Dedifferentiated amniotic fluid mesenchymal stem cell (primary cell): ENCODE results near the gene TRIM56.
A peak's percentile ranks its signal among the peaks of the same experiment; 100 is the strongest.
"Not testable (repeated sequence)": the region's sequence is repeated elsewhere in the genome, so short reads cannot be mapped to it uniquely, and the experiment has no call there.

Source experiments
- DNase-seq: peaks from one replicate; pipeline ENCODE4 v3.0.0-alpha.2; 2016; ENCODE audit errors: extremely low spot score

TRIM56 gene

DNA sequence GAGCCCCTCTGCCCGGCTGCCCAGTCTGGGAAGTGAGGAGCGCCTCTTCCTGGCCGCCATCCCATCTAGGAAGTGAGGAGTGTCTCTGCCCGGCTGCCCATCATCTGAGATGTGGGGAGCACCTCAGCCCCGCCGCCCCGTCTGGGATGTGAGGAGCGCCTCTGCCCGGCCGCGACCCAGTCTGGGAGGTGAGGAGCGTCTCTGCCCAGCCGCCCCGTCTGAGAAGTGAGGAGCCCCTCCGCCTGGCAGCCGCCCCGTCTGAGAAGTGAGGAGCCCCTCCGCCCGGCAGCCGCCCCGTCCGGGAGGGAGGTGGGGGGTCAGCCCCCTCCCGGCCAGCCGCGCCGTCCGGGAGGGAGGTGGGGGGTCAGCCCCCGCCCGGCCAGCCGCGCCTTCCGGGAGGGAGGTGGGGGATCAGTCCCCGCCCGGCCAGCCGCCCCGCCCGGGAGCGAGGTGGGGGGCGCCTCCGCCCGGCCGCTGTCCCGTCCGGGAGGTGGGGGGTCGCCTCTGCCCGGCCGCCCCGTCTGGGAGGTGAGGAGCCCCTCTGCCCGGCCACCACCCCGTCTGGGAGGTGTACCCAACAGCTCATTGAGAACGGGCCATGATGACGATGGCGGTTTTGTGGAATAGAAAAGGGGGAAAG is 7.1 kb downstream of the TRIM56 start:
- not testable (repeated sequence) for DNase-seq

DNA sequence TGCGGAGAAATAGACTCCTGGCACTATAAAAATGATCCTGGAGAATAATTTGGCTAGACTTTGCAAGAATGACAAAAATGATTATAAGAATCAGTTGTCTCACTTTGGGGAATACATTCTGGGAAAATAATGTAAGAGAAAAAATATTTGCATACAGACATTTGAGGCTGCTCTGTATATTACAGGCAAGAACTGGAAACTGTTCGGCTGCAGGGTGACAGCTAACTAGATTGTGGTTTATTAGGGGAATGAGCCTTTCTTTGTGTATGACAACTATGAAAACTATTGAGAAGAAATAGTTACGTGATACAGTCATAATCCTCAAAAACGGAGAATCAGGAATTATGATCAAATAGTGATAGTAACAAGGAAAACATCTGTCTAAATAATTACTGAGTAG is 8.6 kb downstream of the TRIM56 start:
- DNase-seq = peak; percentile 73

DNA sequence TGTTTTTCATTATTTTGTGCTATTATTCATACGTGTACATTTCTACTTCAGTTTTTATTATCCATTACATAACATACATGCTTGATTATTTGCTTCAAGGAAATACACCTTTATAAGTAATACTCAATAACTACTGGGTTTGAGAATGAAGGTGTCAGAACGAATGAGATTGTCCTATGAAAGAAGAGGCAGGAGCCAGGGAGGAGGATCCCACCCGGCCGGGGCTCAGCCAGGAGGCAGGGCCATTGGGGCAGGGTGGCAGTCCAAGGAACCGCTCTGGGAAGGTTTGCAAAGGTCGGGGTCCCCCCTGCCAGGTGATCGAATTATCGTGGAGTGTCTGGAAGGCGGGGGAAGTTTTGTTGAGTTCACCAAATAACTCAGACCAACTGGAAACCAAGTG is 9.1 kb downstream of the TRIM56 start:
- no peak for DNase-seq

DNA sequence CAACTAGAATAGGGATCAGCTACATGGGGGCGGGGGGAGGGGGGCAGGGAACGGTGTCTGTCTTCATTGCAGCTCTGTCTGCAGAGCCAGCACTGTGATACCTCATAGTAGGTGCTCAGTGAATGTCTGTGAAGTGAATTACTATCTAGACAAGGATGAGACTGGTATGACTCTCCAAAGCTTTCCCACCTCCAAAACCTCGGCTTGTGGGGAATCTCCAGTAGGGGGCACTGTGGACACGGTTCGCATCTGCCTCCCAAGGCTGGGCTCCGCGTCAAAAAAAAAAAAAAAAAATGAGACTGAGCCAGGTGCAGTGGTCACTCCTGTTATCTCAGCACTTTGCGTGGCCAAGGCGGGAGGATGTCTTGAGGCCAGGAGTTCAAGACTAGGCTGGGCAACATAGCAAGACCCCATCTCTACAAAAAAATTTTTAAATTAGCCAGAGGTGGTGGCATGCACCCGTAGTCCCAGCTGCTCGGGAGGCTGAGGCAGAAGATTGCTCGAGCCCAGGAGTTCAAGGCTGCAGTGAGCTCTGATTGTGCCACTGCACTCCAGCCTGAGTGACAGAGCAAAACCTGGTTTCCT is 9.6 kb downstream of the TRIM56 start:
- DNase-seq = no peak

DNA sequence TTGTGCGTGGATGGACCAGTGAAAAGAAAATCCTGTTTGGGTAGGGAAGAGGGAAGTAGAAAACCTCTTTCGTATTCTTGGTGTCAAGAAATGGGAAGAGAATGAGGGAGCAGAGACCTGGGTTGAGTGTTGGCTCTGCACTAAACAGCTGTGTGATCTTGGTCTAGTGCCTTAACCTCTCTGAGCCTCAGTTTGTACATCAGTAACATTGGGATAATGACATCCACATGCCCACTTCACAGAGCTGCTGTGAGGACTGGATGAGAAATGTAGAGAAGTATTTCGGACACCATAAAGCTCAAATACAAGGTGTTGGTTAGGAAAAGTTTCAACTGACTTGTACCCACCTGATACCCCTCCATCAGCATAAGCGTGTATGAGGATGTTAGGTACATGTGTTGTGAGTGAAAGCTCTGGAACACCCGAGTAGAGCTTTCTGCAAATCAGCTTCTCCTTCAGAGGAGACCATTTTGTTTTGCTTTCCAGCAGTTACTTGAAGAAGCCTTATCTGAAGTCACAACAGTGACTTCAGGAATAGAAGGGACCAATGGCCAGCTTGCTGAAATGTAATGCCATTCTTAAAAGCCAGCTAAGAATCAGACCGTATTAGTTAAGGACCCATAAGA is 11.2 kb downstream of the TRIM56 start:
- no peak for DNase-seq

DNA sequence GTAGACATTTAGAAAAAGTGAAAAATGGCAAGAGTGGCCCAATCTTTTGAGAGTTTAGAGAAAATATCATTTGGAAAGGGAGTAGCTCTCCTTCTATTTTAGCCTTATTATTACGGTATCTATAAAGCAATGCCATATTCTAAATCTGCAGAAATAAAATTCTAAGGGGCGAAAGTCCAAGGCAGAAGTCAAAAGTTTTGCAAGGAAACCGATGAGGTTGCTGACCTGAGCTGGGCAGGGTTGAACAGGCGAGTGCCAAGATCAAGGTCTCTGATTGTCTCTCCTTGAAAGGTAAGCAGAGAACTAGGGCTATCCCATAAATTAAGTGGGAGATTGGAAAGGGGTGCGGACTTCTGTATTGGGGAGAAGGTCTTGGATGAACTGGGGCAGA is 11.7 kb downstream of the TRIM56 start:
- DNase-seq = no peak

DNA sequence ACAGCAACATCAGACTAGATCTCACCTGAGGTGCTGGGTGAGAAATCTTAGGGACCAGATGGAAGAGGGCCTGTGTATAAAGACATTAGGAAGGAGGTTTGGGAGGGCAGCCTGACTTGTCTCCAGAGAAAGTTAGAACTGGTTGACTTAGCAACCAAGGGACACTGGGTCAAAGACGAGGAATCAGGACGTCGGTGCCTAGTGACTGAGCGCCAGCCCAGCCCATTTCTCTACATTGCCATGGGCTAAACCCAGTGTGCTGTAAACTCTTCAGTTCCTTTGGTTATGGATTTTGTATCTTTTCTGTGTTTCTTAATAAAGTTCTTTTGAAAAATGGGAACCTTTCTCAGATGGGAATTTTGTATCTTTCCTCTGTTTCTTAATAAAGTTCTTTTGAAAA is 12.3 kb downstream of the TRIM56 start:
- DNase-seq = no peak

DNA sequence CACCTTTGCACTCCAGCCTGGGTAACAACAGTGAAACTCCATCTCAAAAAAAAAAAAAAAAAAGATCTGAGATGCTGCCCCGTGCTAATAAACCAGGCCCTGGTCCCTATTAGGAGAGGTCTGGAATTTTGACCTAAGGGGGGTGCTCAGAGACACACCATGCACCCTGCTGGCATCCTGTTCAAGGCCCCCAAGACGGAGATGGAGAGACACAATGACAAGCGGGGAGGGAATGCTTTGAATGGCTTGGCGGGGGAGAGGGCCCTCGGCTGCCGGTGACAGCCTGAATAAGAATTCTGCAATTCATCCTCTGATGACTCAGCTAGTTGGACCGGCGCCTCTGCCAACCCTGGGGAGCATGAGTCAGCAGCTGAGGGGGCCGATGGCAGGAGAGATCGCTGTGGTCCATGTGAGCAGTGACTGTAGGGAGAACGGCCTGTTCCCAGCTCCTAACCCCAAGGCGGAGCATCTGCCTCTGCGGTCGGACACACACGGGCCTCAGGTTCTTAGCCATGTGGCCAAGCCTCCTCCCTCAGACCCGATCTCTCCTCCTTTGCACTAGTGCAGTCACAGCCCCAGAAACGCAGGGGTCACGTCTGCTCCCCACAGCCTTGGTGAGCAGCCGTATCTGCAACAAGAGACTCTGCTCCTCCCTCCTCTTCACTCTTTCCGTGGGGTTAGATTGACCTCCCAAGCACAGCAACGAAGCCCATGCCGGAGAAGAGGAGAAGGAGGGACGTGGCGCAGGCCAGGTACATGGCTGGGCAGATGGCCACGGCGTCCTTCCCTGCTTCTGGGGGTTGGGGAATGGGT is 14.9 kb downstream of the TRIM56 start:
- DNase-seq = peak; percentile 97

DNA sequence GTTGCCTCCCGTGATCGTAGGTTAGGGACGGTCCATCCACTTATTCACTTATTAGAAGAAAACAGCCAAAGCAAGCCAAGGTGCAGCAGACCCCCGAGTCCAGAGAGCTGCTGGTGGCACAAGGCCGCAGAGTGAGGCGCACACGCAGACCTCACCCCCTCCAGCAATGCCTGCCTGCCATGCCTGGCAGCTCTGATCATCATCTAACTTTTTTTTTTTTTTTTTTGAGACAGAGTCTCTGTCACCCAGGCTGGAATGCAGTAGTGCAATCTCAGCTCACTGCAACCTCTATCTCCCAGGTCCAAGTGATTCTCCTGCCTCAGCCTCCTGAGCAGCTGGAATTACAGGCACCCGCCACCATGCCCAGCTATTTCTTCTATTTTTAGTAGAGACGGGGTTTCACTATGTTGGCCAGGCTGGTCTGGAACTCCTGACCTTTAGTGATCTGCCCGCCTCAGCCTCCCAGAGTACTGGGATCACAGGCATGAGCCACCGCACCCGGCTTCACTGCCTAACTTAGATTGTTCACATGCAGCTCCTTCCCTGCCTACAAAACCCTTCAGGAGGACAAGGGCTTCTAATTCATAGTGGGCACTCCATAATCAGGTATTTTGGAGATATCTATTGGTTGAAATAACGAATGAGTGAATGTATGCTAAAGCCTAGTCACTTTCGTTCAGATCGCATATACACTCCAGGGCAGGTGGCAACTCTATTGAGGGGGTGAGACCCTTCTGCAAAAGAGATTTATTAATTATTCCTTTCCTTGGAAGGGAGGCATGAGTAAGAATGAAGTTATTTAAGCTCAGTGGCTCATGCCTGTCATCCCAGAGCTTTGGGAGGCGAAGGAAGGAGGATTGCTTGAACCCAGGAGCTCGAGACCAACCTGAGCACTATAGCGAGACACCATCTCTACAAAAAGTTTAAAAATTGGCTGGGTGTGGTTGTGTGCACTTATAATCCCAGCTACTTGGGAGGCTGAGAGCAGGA is 15.9 kb downstream of the TRIM56 start:
- no peak for DNase-seq

DNA sequence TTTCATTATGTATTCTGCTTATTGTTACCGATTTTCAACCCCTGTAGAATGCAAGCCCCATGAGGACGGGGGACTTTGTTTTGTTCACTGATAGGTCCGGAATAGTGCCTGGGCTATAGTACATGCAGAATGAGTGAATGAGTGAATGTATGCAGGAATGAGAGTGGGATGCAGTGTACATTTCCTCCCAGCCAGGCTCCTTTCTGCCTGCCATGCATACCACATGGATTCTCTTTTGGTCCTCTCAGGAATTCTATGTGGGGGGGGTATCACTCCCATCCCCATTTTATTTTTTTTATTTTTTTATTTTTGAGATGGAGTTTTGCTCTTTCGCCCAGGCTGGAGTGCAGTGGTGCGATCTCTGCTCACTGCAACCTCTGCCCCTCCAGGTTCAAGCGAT is 16.7 kb downstream of the TRIM56 start:
- no peak for DNase-seq

DNA sequence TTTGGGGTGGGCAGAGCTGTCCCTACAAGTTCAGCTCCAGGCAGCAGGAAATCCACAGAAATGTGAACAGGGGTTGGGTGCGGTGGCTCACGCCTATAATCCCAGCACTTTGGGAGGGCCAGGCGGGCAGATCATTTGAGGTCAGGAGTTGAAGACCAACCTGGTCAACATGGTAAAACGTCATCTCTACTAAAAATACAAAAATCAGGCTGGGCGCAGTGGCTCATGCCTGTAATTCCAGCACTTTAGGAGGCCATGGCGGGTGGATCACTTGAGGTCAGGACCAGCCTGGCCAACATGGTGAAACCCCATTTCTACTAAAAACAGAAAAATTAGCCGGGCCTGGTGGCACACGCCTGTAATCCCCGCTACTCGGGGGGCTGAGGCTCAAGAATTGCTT is 18.4 kb downstream of the TRIM56 start:
- DNase-seq = not testable (repeated sequence)

DNA sequence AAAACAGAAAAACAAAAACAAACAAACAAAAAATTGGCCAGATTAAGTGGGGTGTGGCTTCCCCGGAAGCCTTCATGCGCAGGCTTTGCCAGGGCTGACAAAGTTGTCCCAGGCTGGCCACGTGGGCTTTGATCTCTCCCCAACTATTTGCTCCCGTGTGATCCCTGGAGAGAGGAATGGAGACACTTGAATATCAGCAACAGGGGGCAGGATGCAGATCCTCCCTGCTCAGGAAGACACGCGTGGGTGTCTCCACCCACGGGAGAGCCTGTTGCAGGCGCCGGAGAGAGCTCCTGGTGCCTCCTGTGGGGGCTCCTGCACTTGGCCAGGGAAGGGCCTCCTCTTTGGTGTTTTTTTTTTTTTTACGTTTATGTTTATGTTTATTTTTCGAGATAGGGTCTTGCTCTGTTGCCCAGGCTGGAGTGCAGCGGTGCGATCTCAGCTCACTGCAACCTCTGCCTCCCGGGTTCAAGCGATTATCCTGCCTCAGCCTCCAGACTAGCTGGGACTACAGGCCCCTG is 19.0 kb downstream of the TRIM56 start:
- DNase-seq = no peak

DNA sequence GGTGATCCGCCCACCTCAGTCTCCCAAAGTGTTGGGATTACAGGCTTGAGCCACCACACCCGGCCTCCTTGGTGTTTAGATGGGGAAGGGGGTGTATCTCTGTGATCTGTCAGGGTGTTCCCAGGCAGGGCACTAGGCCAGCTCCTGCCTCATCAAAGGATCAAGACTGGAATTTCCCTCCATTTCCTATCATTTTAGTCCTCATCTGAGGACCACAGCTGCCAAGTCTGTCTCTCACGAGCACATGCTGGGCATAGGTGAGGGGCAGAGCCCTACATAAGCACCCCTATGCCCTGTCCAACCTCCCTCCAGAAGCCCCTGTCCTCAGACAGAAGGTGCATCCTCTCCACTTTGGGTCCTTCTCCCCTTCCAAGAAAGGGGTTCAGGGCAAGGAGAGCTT is 19.5 kb downstream of the TRIM56 start:
- DNase-seq = no peak

DNA sequence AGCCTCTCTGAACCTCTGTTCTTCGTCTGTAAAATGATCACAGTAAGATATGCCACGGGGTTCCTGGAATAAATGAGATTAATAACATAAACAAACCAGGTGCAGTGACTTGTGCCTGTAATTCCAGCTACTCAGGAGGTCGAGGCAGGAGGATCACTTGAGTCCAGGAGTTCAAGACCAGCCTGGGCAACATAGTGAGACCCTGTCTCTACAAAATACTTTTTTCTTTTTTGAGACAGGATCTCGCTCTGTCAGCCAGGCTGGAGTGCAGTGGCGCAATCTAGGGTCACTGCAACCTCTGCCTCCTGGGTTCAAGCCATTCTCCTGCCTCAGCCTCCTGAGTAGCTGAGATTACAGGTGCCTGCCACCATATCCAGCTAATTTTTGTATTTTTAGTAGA is 20.0 kb downstream of the TRIM56 start:
- not testable (repeated sequence) for DNase-seq

DNA sequence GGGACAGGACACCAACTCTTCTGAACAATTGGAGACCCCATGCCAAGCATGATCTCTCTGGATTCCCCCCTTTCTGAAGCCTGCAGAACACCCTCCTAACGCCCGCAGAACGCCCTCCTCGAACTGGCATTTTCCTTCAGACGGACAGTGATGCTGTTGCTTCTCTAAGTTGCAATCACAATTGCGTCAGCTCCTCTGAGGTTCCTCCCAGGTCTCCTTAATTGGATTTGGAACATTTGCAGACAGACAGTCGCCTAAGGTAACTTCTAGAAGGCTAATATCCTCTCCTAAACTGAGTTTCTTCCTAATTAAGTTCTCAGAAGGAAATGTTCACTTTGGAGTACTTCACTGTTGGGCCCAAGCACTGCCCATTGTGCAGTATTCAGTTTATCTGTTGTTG is 21.1 kb downstream of the TRIM56 start:
- DNase-seq = no peak

DNA sequence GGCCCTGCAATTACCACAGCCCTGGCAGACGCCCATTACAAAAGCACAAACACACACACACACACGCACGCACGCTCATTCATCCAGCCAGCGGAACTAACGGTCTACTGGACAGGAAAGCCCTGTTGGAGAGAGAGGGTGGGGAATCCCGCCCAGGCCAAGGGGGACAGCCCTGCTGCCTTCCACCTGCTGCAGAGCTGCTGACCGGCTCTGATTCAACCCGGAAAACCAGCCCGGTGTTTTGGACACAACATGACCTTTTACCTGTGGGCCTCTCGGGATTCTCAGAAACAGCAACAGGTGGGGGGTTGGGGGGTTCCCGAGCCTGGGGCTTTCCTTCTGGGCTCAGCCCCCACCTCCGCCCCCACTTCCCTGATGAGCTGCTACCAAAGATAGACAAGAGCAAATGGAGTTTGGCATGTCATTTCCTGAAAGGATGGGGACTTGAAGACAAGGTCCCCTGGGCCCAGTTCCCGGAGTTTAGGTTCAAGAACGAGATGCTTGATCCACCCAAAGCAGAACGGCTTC is 23.1 kb downstream of the TRIM56 start:
- no peak for DNase-seq

DNA sequence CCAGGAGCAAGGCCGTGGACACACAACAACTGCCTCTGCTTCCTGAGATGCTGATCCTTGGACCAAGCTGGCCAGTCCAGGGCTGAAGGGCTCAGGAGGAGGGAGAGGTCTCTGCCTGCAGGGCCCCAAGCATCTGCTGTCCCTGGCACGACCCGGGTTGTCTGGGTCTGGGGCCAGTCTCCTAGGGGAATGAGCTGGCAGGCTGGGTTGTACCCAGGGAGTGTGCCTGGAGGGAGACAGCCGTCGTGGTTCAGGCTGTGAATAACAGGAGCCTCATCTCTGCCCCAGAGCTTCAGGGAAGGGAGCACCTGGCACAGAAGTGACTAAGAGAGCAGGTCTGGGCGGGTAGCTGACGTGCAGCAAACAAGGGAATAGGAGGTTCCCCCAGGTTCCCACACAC is 23.7 kb downstream of the TRIM56 start:
- DNase-seq = no peak

DNA sequence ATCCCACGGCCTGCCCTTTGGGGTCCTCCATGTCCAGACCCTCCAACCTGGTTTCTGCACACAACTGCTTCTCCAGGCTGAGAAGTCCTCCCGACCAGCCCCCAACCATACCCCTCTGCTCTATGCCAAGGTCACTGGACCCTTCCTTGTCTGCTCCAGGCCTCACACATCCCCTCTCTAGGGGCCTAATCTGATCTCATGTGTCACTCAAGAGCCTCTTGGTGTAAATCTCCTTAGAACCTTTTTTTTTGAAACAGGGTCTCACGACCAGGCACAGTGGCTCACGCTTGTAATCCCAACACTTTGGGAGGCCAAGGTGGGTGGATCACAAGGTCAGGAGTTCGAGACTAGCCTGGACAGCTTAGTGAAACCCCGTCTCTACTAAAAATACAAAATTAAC is 24.1 kb downstream of the TRIM56 start:
- DNase-seq = no peak

DNA sequence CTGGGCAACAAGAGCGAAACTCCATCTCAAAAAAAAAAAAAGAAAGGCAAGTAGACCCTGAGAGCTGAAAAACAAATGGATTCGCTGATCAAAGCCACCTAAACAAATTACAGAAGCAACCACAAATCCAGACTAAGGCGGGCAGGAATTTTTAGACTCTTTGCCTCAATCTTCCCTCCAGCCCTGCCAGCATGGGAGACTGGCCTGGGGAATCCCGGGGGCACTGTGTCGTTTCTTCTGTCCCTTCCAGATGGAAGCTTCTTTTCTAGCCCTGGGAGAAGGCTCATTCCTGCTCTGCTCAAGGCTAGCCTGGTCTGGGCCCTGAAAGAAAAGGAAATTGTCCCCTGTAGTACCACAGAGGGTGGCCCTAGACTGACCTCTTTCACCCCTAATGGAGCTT is 26.0 kb downstream of the TRIM56 start:
- DNase-seq = no peak

DNA sequence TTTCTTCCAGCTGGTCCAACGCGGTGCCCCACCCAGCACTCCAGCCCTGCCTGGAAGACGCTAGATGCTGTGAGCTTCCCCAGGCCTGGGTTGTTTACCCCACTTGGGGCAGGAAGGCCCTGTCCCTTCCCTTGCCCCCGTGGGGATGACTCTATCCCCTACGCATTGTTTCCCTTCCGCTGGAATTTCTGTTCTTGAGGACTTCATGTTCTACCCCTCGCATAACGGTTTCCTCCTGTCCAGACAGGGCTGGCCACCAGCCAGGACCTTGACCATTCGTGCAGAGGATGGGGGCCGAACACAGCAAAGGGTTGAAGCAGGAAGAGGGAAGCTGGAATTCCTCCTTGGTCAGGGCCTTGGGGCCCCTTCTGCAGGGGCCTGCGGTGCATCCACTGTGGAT is 27.0 kb downstream of the TRIM56 start:
- DNase-seq = no peak

DNA sequence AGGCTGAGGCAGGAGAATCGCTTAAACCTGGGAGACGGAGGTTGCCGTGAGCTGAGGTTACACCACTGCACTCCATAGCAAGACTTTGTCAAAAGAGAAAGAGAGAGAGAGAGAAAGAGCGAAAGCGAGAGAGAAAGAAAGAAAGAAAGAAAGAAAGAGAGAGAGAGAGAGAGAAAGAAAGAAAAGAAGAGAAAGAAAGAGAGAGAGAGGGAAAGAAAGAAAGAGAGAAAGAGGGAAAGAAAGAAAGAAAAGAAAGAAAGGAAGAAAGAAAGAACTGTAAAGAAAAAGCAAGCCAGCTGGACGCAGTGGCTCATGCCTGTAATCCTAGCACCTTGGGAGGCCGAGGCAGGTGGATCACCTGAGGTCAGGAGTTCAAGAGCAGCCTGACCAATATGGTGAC is 27.9 kb downstream of the TRIM56 start:
- not testable (repeated sequence) for DNase-seq
